ENCODE results near the gene CIDEB. TPM values are rescaled to one million over a fixed set of nuclear protein-coding genes. Genes with fewer than 3 reads are reported as not detected.

Gene CIDEB
- total RNA-seq, 1 experiment from 2014 or later = 0.22 TPM

- no peaks in the 10 kb centered on the region for H3K9me2 ChIP-seq (ENCODE audit: insufficient read depth)
- DNase-seq (ENCODE audit: low read depth, low spot score) (no peak), ATAC-seq (no peak)
- no peak overlapping the region for H3K4me3 ChIP-seq (replicated peaks in 1 of 2; ENCODE audit: low read depth in 1 of 2, low read length in 2 of 2)
- no TSS peak for BruUV-seq (replicated peaks)
- H3K79me2 ChIP-seq (ENCODE audit: insufficient read depth, low read length) = no peaks in the 10 kb centered on the region
- no peaks in the 10 kb centered on the region; a peak in 1 of 4 replicates for H3K36me3 ChIP-seq (ENCODE audit: control insufficient read depth in 1 of 2, insufficient read depth in 2 of 2, low read length in 2 of 2)
- H4K20me1 ChIP-seq (ENCODE audit: insufficient read depth) = no peaks in the 10 kb centered on the region
- H3K4me1 ChIP-seq (ENCODE audit: control insufficient read depth in 1 of 2, insufficient read depth in 2 of 2, low read length in 2 of 2) = peaks cover 11 to 24% of the 10 kb centered on the region in 2 experiments
- 0 out of 2 replicates have a peak, but pooled peaks cover 4% of the 10 kb centered on the region for H3K27me3 ChIP-seq (ENCODE audit: insufficient read depth, low read length)
- H3K4me2 ChIP-seq (ENCODE audit: low read length) = no peak overlapping the region
- no peak overlapping the region for H3K9ac ChIP-seq (ENCODE audit: low read length)
- ChIA-PET RAD21 (ENCODE audit: low non-redundant PET in 1 of 2, low total read pairs in 2 of 2, uncharacterized antibody in 2 of 2, unreplicated experiment in 2 of 2) (no interaction called here), CTCF (interaction anchor here (0.8 kb wide), 1 partner anchor 19 kb away, joined by 3 read pairs; no protein-coding TSS in a partner anchor), POLR2A (no interaction called here)
- no peak overlapping the region for H2AFZ ChIP-seq (ENCODE audit: low read depth, low read length, poor library complexity, severe bottlenecking)
- intact Hi-C loops (cut with micrococcal nuclease) = no loop called here
- TF ChIP-seq RAD21 (IDR thresholded peaks at IDR 0.05; ENCODE audit: low read depth) (no peak), ATF3 (IDR thresholded peaks at IDR 0.05) (no peak), SIN3A (IDR thresholded peaks at IDR 0.05; ENCODE audit: low read depth) (no peak), EZH2phosphoT487 (IDR thresholded peaks at IDR 0.05; ENCODE audit: borderline replicate concordance) (no peak), EZH2 (IDR thresholded peaks at IDR 0.05) (no peak), POLR2AphosphoS5 (IDR thresholded peaks at IDR 0.05; ENCODE audit: low read depth, low read length) (no peak), SP1 (IDR thresholded peaks at IDR 0.05; ENCODE audit: low read depth) (no peak), CEBPB (IDR thresholded peaks at IDR 0.05; ENCODE audit: low read depth) (no peak), CTCF (IDR thresholded peaks at IDR 0.05 in 2 of 3, conservative IDR thresholded peaks at IDR 0.05 in 1 of 3; ENCODE audit: borderline replicate concordance in 1 of 3, insufficient read depth in 1 of 3, low read depth in 2 of 3, low read length in 2 of 3) (no peak), JUND (IDR thresholded peaks at IDR 0.05) (no peak), YY1 (IDR thresholded peaks at IDR 0.05; ENCODE audit: extremely low read depth, insufficient replicate concordance, low read depth, low read length) (no peak), MAX (IDR thresholded peaks at IDR 0.05) (no peak), FOSL1 (IDR thresholded peaks at IDR 0.05; ENCODE audit: low read depth) (no peak), CBX3 (IDR thresholded peaks at IDR 0.05; ENCODE audit: low read depth) (no peak), REST (IDR thresholded peaks at IDR 0.05; ENCODE audit: low read depth) (no peak), EGR1 (IDR thresholded peaks at IDR 0.05; ENCODE audit: low read depth) (no peak), POLR2A (IDR thresholded peaks at IDR 0.05; ENCODE audit: borderline replicate concordance, extremely low read depth, insufficient read depth, insufficient read length) (no peak), TCF7L2 (IDR thresholded peaks at IDR 0.05; ENCODE audit: borderline replicate concordance, extremely low read depth, insufficient read depth, insufficient read length) (no peak), SRF (IDR thresholded peaks at IDR 0.05; ENCODE audit: low read depth) (no peak), ZBTB33 (IDR thresholded peaks at IDR 0.05; ENCODE audit: extremely low read depth, insufficient replicate concordance, low read length) (no peak)
- no peak overlapping the region for H3K27ac ChIP-seq (ENCODE audit: low read depth, low read length)
- H3K9me3 ChIP-seq (ENCODE audit: control insufficient read depth in 1 of 2, insufficient read depth in 1 of 2, low read depth in 1 of 2, low read length in 2 of 2) = no peaks in the 10 kb centered on the region
Measured at GRCh38 chr14:24314377-24315193, 6.8 kb upstream of the CIDEB start.

Measured in HCT116 (cell line).